A549 (cell line): ENCODE data around the gene PRR35. TPM values are rescaled to one million over a fixed set of nuclear protein-coding genes. Genes with fewer than 3 reads are reported as not detected.

Source experiments
- ATAC-seq, 2 experiments: fragments of 200-7000 bp in 1 of 2; fragments of >200 bp in 1 of 2; cut with Nextera tagmentation in 1 of 2; cut with Tn5 transposase in 1 of 2; 3 replicates each; pipeline versions ENCODE4 v1.8.0 to v1.9.1; 2018 to 2020; ENCODE audit warnings: mild to moderate bottlenecking in 1 of 2, moderate library complexity in 1 of 2
- CTCF ChIA-PET: fragments of 300-600 bp; sonication (Branson Sonifier 250); formaldehyde crosslinking; extraction: SDS; loops from one replicate; lab custom pipeline; 2021; ENCODE audit warnings: antibody characterized with exemption, inconsistent platforms; lab: Yijun Ruan, JAX
- POLR2A ChIA-PET: fragments of 350-600 bp; formaldehyde crosslinking; extraction: SDS; loops from one replicate; lab custom pipeline; 2021; ENCODE audit warnings: antibody characterized with exemption, inconsistent platforms; lab: Yijun Ruan, JAX
- DNase-seq, 2 experiments: peaks; one replicate each; pipeline versions ENCODE4 v3.0.0 to v3.0.0-alpha.2; 2011 to 2016; ENCODE audit warnings: low read depth in 1 of 2, low spot score in 1 of 2
- FAIRE-seq: peaks from 2 replicates; lab custom pipeline; 2011; peaks lifted over from hg19 to GRCh38; lab: Jason Lieb, UNC
- H3K27ac ChIP-seq, 2 experiments: fragments of >200 bp; sonication (Bioruptor Twin); formaldehyde crosslinking; 3 replicates each; pipeline ENCODE4 v1.5.1; 2016 to 2017
- H3K4me1 ChIP-seq: fragments of >200 bp; sonication (Bioruptor Twin); formaldehyde crosslinking; 3 replicates; pipeline ENCODE4 v1.6.1; 2016
- H3K4me2 ChIP-seq: fragments of >200 bp; sonication (Bioruptor Twin); formaldehyde crosslinking; 3 replicates; pipeline ENCODE4 v1.6.1; 2016
- H3K4me3 ChIP-seq: fragments of >200 bp; sonication (Bioruptor Twin); formaldehyde crosslinking; 3 replicates; pipeline ENCODE4 v1.5.1; 2016
- H3K9me3 ChIP-seq: fragments of >200 bp; sonication (Bioruptor Twin); formaldehyde crosslinking; 3 replicates; pipeline ENCODE4 v1.6.1; 2016
- CBX2 ChIP-seq: fragments of 200-600 bp; sonication (generic); IDR thresholded peaks from 2 replicates; pipeline ENCODE4 v1.6.1; 2016; ENCODE audit warnings: low read depth, mild to moderate bottlenecking, borderline replicate concordance
- E2F6 ChIP-seq: IDR thresholded peaks from 2 replicates; pipeline ENCODE4 v1.6.1; 2012; ENCODE audit warnings: low read depth, borderline replicate concordance
- ELK1 ChIP-seq: fragments of 150-350 bp; IDR thresholded peaks from 2 replicates; pipeline ENCODE4 v1.6.1; 2014; ENCODE audit warnings: low read depth, mild to moderate bottlenecking, low read length
- ESRRA ChIP-seq: fragments of 150-350 bp; IDR thresholded peaks from 2 replicates; pipeline ENCODE4 v1.6.1; 2014; ENCODE audit warnings: mild to moderate bottlenecking, low read length, borderline replicate concordance
- GATA3 ChIP-seq: IDR thresholded peaks from 2 replicates; pipeline ENCODE4 v1.6.1; 2012; ENCODE audit warnings: borderline replicate concordance
- HMGXB4 ChIP-seq: fragments of 250-450 bp; sonication (Bioruptor Pico); IDR thresholded peaks from 2 replicates; pipeline ENCODE4 v1.5.0; 2021; ENCODE audit warnings: mild to moderate bottlenecking, moderate library complexity, borderline replicate concordance
- KDM1A ChIP-seq: fragments of 200-600 bp; sonication (generic); IDR thresholded peaks from 2 replicates; pipeline ENCODE4 v1.6.1; 2016; ENCODE audit warnings: low read depth, mild to moderate bottlenecking
- MAFK ChIP-seq: fragments of 450-650 bp; IDR thresholded peaks from 2 replicates; pipeline ENCODE4 v1.6.1; 2014; ENCODE audit not compliant: partially characterized antibody
- NFE2L2 ChIP-seq: fragments of 150-350 bp; conservative IDR thresholded peaks from 2 replicates; pipeline ENCODE4 v1.6.1; 2014; ENCODE audit warnings: low read length
- NR3C1 ChIP-seq: fragments of >200 bp; sonication (Bioruptor Twin); formaldehyde crosslinking; IDR thresholded peaks from 3 replicates; pipeline ENCODE4 v1.6.1; 2017
- PHF8 ChIP-seq: fragments of 200-600 bp; sonication (generic); IDR thresholded peaks from 2 replicates; pipeline ENCODE4 v1.6.1; 2016; ENCODE audit warnings: low read depth, mild to moderate bottlenecking, antibody characterized with exemption, moderate library complexity, borderline replicate concordance
- POLR2A ChIP-seq: IDR thresholded peaks from 2 replicates; pipeline ENCODE4 v1.6.1; 2012; ENCODE audit warnings: mild to moderate bottlenecking, low read length
- RAD21 ChIP-seq, 2 experiments: fragments of >200 bp in 1 of 2; sonication (Bioruptor Twin) in 1 of 2; formaldehyde crosslinking in 1 of 2; IDR thresholded peaks in 1 of 2; conservative IDR thresholded peaks in 1 of 2; 2 replicates in 1 of 2; 3 replicates in 1 of 2; pipeline ENCODE4 v1.6.1; 2012 to 2018; ENCODE audit warnings: inconsistent platforms in 1 of 2
- REST ChIP-seq: fragments of 200-600 bp; sonication (generic); IDR thresholded peaks from 2 replicates; pipeline ENCODE4 v1.6.1; 2016; ENCODE audit warnings: antibody characterized with exemption, mild to moderate bottlenecking, moderate library complexity
- RNF2 ChIP-seq: fragments of 200-600 bp; sonication (generic); IDR thresholded peaks from 2 replicates; pipeline ENCODE4 v1.6.1; 2016; ENCODE audit warnings: low read depth, mild to moderate bottlenecking, antibody characterized with exemption, moderate library complexity, borderline replicate concordance
- ZNF302 ChIP-seq: fragments of 250-450 bp; sonication (Bioruptor Pico); IDR thresholded peaks from 2 replicates; pipeline ENCODE4 v1.9.0; 2021; ENCODE audit warnings: inconsistent platforms, mild to moderate bottlenecking, moderate library complexity
- WGBS: methylation state at CpG from one replicate; pipeline ENCODE4 v1.1.6; 2017; ENCODE audit errors: missing lambda C conversion rate; 5-methylcytosine and 5-hydroxymethylcytosine counted together
- polyA plus RNA-seq, 4 experiments: library from polyadenylated mRNA; depleted of rRNA in 3 of 4; stranded (reverse); fragments of >200 nt; fragmentation: RNase III in 1 of 4; extraction: RNeasy Plus Mini Kit Qiagen cat#74134 plus additional on column Dnase treatment in 1 of 4; gene quantifications; 2 replicates in 3 of 4; 3 replicates in 1 of 4; pipeline ENCODE4 v1.2.3, GENCODE V29; 2011 to 2017

The PRR35 gene
- polyA plus RNA-seq, 2 of the 4 experiments (the other 2 are of a cell fraction) = 0.04 TPM

GRCh38 chr16:576823-577201 is 16.6 kb downstream of the PRR35 start:
- FAIRE-seq = no peak
- peak in 1 of 2 experiments; percentile 35; a peak in 3 of 6 replicates for ATAC-seq
- Histone ChIP-seq H3K4me2 (no peak overlapping the region), H3K27ac (no peak overlapping the region), H3K4me3 (no peak overlapping the region), H3K9me3 (no peaks in the 10 kb centered on the region), H3K4me1 (peaks cover 6% of the 10 kb centered on the region; the same call in 2 of the 3 replicates)
- TF ChIP-seq NR3C1 (no peak), HMGXB4 (CRISPR knock-in tag) (no peak), ZNF302 (CRISPR knock-in tag) (no peak), RAD21 (conservative IDR thresholded peaks at IDR 0.05 in 1 of 2, IDR thresholded peaks at IDR 0.05 in 1 of 2) (no peak), KDM1A (no peak), PHF8 (no peak)
- POLR2A ChIA-PET = no interaction called here
- CTCF ChIA-PET = interaction anchor here (0.6 to 3.1 kb wide), 8 partner anchors 9 to 166 kb away, joined by 3 to 11 read pairs (median 6); no protein-coding TSS in a partner anchor
- no peak for DNase-seq
- WGBS = 83% methylated on average over 6 of the region's 8 CpGs

- TF ChIP-seq ESRRA = no peak
- TF ChIP-seq RNF2 = no peak
- TF ChIP-seq GATA3 = no peak
- TF ChIP-seq CBX2 = no peak
- TF ChIP-seq POLR2A = no peak
- TF ChIP-seq REST = no peak
- TF ChIP-seq PHF8 = no peak
- no peak for TF ChIP-seq E2F6
- no peak for TF ChIP-seq NFE2L2
- TF ChIP-seq MAFK = no peak
- TF ChIP-seq ELK1 = no peak
- Histone ChIP-seq H3K4me2 (no peak overlapping the region), H3K4me3 (no peak overlapping the region), H3K4me1 (peaks cover 6% of the 10 kb centered on the region; the same call in 2 of the 3 replicates), H3K9me3 (no peaks in the 10 kb centered on the region), H3K27ac (no peak overlapping the region)
- DNase-seq (no peak), FAIRE-seq (no peak), ATAC-seq (no peak)
- POLR2A ChIA-PET = no interaction called here
- CTCF ChIA-PET = interaction anchor here (0.7 to 7.1 kb wide), 5 partner anchors 11 to 84 kb away, joined by 3 to 105 read pairs (median 4); partner anchors contain the start of gene RHOT2
- WGBS = 95% methylated on average over 10 of the region's 13 CpGs
Measured at GRCh38 chr16:577796-578195, 17.6 kb downstream of the PRR35 start.
